Spinal cord (tissue), 10 donors: ENCODE results near the gene POGLUT3. TPM values are rescaled to one million over a fixed set of nuclear protein-coding genes. Genes with fewer than 3 reads are reported as not detected.

Experiments
- DNase-seq, 6 donors: peaks; one replicate each; pipeline versions ENCODE4 v3.0.0 to v3.0.0-alpha.2; 2013 to 2015; ENCODE audit warnings: low spot score in 6 of 6, low read depth in 4 of 6
- H3K27ac ChIP-seq: one replicate; pipeline ENCODE4 v1.5.1; 2013; ENCODE audit warnings: low read depth, low read length, control low read depth
- H3K27me3 ChIP-seq: one replicate; pipeline ENCODE4 v1.6.1; 2013; ENCODE audit warnings: low read length; ENCODE audit not compliant: control insufficient read depth, insufficient read depth
- H3K36me3 ChIP-seq: one replicate; pipeline ENCODE4 v1.6.1; 2013; ENCODE audit warnings: low read length; ENCODE audit not compliant: control insufficient read depth, insufficient read depth
- H3K4me1 ChIP-seq: one replicate; pipeline ENCODE4 v1.6.1; 2013; ENCODE audit warnings: low read length; ENCODE audit not compliant: control insufficient read depth, insufficient read depth
- H3K4me3 ChIP-seq: one replicate; pipeline ENCODE4 v1.5.1; 2013; ENCODE audit warnings: low read depth, low read length, control low read depth
- H3K9me3 ChIP-seq: one replicate; pipeline ENCODE4 v1.6.1; 2013; ENCODE audit warnings: low read length; ENCODE audit not compliant: control insufficient read depth, insufficient read depth
- WGBS: methylation state at CpG from one replicate; pipeline ENCODE4 v1.1.5; 2013; ENCODE audit warnings: missing lambda C conversion rate; ENCODE audit not compliant: insufficient coverage; 5-methylcytosine and 5-hydroxymethylcytosine counted together
- polyA plus RNA-seq, 2 donors: library from polyadenylated mRNA; unstranded; fragments of 120-200 nt; gene quantifications; one replicate each; pipeline ENCODE4 v1.2.1, GENCODE V29; 2013; ENCODE audit not compliant: insufficient read length in 2 of 2
- total RNA-seq, 2 donors: library from RNA; depleted of rRNA in 1 of 2; stranded (reverse); fragments of 120-200 nt in 1 of 2; fragments of >200 nt in 1 of 2; gene quantifications; one replicate each; pipeline versions ENCODE4 v1.2.3 to v1.2.4, GENCODE V29; 2013 to 2014
- donor health status: healthy.

The POGLUT3 gene
- total and polyA plus RNA-seq, 4 donors = 17.5 to 44.4 (median 28.5) TPM

- no peaks in the 10 kb centered on the region for H3K36me3 ChIP-seq
- no peaks in the 10 kb centered on the region for H3K27me3 ChIP-seq
- peaks cover 5% of the 10 kb centered on the region for H3K9me3 ChIP-seq
- no peak overlapping the region for H3K4me3 ChIP-seq
- H3K27ac ChIP-seq = no peak overlapping the region
- no peaks in the 10 kb centered on the region for H3K4me1 ChIP-seq
- WGBS = no CpG with 5 or more reads among the region's 2 CpGs
- DNase-seq = no peak
These were observed 44.9 kb downstream of the POGLUT3 start for GRCh38 chr11:108453207-108453835.

Other genes starting within 250 kb of the POGLUT3 start
- 1 to 10 TPM; 1.3 to 1.5 TPM for gene C11orf65, start 30.9 kb downstream of the POGLUT3 start, total RNA-seq
- gene C11orf65, start 30.9 kb downstream of the POGLUT3 start, polyA plus RNA-seq = under 1 TPM; 0.84 to 0.89 TPM
- gene EXPH5, start 95.4 kb upstream of the POGLUT3 start, total RNA-seq = 1 to 10 TPM; 3.6 to 8.2 TPM
- under 1 TPM; 0.84 to 0.86 TPM for gene EXPH5, start 95.4 kb upstream of the POGLUT3 start, polyA plus RNA-seq
- gene DDX10, start 166.7 kb upstream of the POGLUT3 start, total RNA-seq = 10 to 100 TPM; 26.5 to 34.2 TPM
- 10 to 100 TPM; 20.5 to 22.4 TPM for gene DDX10, start 166.7 kb upstream of the POGLUT3 start, polyA plus RNA-seq